Cardiac fibroblast (primary cell): ENCODE data around the gene ADAMTS17.

Experiments
- DNase-seq, 2 donors: peaks; one replicate each; pipeline versions ENCODE4 v3.0.0 to v3.0.0-alpha.2; 2010; ENCODE audit warnings: low read depth in 2 of 2
- H3K4me3 ChIP-seq, 2 donors: replicated peaks in 1 of 2; 1 replicate in 1 of 2; 2 replicates in 1 of 2; pipeline ENCODE4 v1.5.1; 2011; ENCODE audit warnings: low read depth in 2 of 2, low read length in 2 of 2, mild to moderate bottlenecking in 2 of 2, moderate library complexity in 1 of 2
- CTCF ChIP-seq: IDR thresholded peaks from one replicate; pipeline ENCODE4 v1.5.1; 2011; ENCODE audit warnings: low read depth, mild to moderate bottlenecking, low read length, inconsistent platforms

The ADAMTS17 gene

GRCh38 chr15:100033140-100033857 is 308.5 kb downstream of the ADAMTS17 start:
- peak; percentile 12 to 28 for DNase-seq
- TF ChIP-seq CTCF: no peak
- H3K4me3 ChIP-seq: no peak overlapping the region

- TF ChIP-seq CTCF: no peak
- DNase-seq: peak in 1 of 2 donors; percentile 8
These were observed 309.3 kb downstream of the ADAMTS17 start for GRCh38 chr15:100032358-100033085.

DNA sequence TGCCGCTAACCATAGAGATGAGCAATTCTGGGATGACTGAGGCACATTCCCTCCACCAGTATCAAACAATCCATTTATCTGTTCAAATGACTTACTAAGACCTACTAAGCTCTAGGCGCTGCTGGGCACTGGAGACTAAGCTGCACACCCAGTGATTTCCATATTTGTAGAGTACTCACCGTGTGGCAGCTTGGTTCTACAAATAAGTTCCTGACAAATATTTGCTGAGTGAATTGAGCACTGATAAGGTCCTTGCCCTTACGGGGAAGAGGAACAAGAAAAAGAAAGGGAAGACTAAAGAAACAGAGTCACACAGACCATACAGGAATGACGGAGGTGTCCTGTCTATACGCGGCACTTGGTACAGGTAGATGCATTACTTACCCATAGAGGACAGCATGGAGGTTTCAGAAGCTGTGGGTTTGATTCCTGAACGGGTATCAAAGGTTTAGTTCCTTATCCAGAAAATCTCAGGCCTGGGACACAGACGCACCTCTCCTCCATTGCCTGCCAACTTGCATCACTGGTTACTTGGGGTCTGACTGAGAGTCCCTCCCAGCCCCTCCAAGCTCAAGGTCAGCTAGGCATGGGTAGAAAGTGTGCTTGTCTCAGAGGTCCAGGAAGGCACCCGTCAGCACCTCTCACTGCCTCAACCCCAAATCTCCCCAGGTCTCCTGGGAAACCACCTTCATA is 310.0 kb downstream of the ADAMTS17 start:
- H3K4me3 ChIP-seq: no peak overlapping the region
- TF ChIP-seq CTCF: no peak
- no peak for DNase-seq

More at GRCh38 chr15:100032358-100033085, 309.3 kb downstream of the ADAMTS17 start:
- no peak overlapping the region for H3K4me3 ChIP-seq

GRCh38 chr15:100030586-100031229 is 311.1 kb downstream of the ADAMTS17 start:
- peak; percentile 13 to 16 for DNase-seq
- no peak for TF ChIP-seq CTCF
- H3K4me3 ChIP-seq: no peak overlapping the region

- no peak overlapping the region for H3K4me3 ChIP-seq
- DNase-seq: no peak
- TF ChIP-seq CTCF: no peak
These were observed 311.8 kb downstream of the ADAMTS17 start for GRCh38 chr15:100029868-100030479.

- TF ChIP-seq CTCF: no peak
- no peak for DNase-seq
- H3K4me3 ChIP-seq: no peak overlapping the region
These were observed 312.7 kb downstream of the ADAMTS17 start for GRCh38 chr15:100029045-100029444.
